Lung (tissue), 12 donors: Measurements from ENCODE around the gene CYSLTR2. TPM values are rescaled to one million over a fixed set of nuclear protein-coding genes. Genes with fewer than 3 reads are reported as not detected.

Source experiments
- ATAC-seq: fragments of 200-7000 bp; cut with Tn5 transposase; one replicate; pipeline ENCODE4 v1.9.1; 2020; ENCODE audit warnings: moderate number of reproducible peaks; ENCODE audit not compliant: insufficient read depth, low FRiP score
- DNase-seq, 3 donors: peaks; one replicate each; pipeline ENCODE4 v3.0.0-alpha.2; 2013 to 2017
- H3K27ac ChIP-seq, 2 donors: one replicate each; pipeline ENCODE4 v1.5.1; 2013; ENCODE audit warnings: mild to moderate bottlenecking in 2 of 2, moderate library complexity in 2 of 2, control low read depth in 1 of 2, inconsistent platforms in 1 of 2, low read depth in 1 of 2, low read length in 1 of 2
- H3K27me3 ChIP-seq, 3 donors: one replicate each; pipeline ENCODE4 v1.5.1; 2013; ENCODE audit warnings: low read length in 2 of 3; ENCODE audit not compliant: control insufficient read depth in 3 of 3, insufficient read depth in 3 of 3
- H3K36me3 ChIP-seq, 4 donors: one replicate each; pipeline ENCODE4 v1.5.1; 2013; ENCODE audit warnings: low read length in 4 of 4, mild to moderate bottlenecking in 1 of 4, moderate library complexity in 1 of 4; ENCODE audit not compliant: control insufficient read depth in 4 of 4, insufficient read depth in 4 of 4
- H3K4me1 ChIP-seq, 5 donors: one replicate each; pipeline ENCODE4 v1.5.1; 2013; ENCODE audit warnings: low read length in 5 of 5, mild to moderate bottlenecking in 2 of 5, moderate library complexity in 1 of 5; ENCODE audit not compliant: control insufficient read depth in 5 of 5, insufficient read depth in 5 of 5
- H3K4me3 ChIP-seq: one replicate; pipeline ENCODE4 v1.5.1; 2013; ENCODE audit warnings: mild to moderate bottlenecking, control low read depth, moderate library complexity
- H3K9ac ChIP-seq, 2 donors: one replicate each; pipeline ENCODE4 v1.5.1; 2013; ENCODE audit warnings: low read length in 2 of 2, control low read depth in 1 of 2; ENCODE audit not compliant: insufficient read depth in 1 of 2
- H3K9me3 ChIP-seq, 4 donors: one replicate each; pipeline ENCODE4 v1.5.1; 2013; ENCODE audit warnings: low read length in 3 of 4, mild to moderate bottlenecking in 1 of 4, moderate library complexity in 1 of 4; ENCODE audit not compliant: control insufficient read depth in 4 of 4, insufficient read depth in 3 of 4
- CTCF ChIP-seq: IDR thresholded peaks from 2 replicates; pipeline ENCODE4 v1.5.1; 2012; ENCODE audit warnings: mild to moderate bottlenecking; ENCODE audit errors: control extremely low read depth, extremely low read depth
- WGBS, 2 donors: extraction: QIAGEN DNeasy Blood & Tissue Kit; methylation state at CpG; one replicate each; pipeline ENCODE4 v1.1.7; 2013; 5-methylcytosine and 5-hydroxymethylcytosine counted together
- polyA plus RNA-seq, 2 donors: library from polyadenylated mRNA; stranded (reverse); fragments of 200-250 nt; gene quantifications; one replicate each; pipeline ENCODE4 v1.2.1, GENCODE V29; 2013
- total RNA-seq, 2 donors: library from RNA; depleted of rRNA in 1 of 2; stranded (reverse); fragments of >200 nt in 1 of 2; gene quantifications; one replicate each; pipeline ENCODE4 v1.2.1, GENCODE V29; 2014 to 2021
- donor health status: control.
- donor health status: control.
- donor health status: Bipolar disorder and iron deficiency.
- donor health status: healthy.
- donor health status: DM: yes; HTN: yes; CAD: no.

Gene CYSLTR2
- total and polyA plus RNA-seq, 4 donors, result 0.32 to 0.92 (median 0.54) TPM

DNA sequence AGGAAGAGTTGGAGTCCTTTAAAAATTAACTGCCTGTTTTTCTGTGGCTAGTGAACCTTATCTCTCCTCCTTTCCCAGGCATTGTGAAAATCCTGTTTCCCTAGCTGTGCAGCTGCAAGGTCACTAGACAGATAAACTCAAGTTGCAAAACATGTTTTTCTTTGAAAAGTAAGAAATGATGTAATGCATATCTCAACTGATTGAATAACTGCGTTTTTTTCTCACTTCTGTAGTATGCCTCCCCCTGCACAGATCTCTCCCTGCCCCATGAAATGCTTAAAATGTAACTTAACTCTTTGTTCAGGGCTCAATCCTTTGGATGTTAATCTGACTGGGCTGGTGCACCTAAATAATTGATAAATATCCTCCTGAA lies 27.7 kb upstream of the CYSLTR2 start:
- H3K9ac ChIP-seq, result peak overlapping the region in 1 of 2 donors; percentile 3
- no peak for TF ChIP-seq CTCF
- H3K4me1 ChIP-seq, result peaks cover 0 to 16% (median 3%) of the 10 kb centered on the region in 5 donors
- H3K27ac ChIP-seq, result peak overlapping the region in 1 of 2 donors; percentile 49
- WGBS, 2 donors, result 2 to 10% methylated on average over 1 of the region's 1 CpG
- ATAC-seq (no peak), DNase-seq (peak; percentile 14 to 75 (median 68))
- H3K36me3 ChIP-seq, result no peaks in the 10 kb centered on the region
- no peak overlapping the region for H3K4me3 ChIP-seq
- H3K9me3 ChIP-seq, result peaks cover 0 to 6% (median 2%) of the 10 kb centered on the region in 4 donors
- no peaks in the 10 kb centered on the region for H3K27me3 ChIP-seq

DNA sequence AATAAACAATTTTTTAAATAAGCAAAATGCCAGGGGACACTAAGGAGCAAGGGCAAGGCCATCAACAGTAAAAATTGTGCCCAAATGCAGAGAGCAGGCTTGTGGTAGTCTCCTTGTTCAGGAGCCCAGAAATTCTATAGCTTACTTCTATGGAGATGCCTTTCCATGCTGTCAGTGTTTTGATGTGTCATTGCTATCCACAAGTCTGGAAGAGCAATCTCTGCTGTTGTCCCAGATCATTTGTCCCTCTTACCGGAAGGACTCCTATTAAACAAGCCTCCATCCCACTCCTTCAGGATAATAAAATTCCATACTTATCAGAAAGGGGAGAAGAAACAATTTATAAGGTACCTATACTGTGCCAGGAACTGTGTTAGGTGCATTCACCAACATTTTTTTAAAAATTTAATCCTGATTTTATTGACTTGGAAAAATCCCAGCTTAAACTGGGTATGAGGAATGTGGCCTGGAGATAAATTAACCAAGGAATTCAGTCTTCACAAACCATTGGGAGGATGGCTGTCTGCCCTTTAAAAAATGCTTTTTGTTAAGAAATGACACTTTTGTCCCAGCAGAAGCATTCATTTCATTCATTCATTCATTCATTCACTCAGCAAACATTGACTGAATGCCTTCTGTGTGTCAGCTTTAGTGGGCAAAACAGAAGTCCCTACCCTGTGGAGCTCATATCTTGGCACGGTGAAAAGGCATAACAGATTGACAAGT lies 26.8 kb upstream of the CYSLTR2 start:
- 85 to 90% methylated on average over 2 of the region's 2 CpGs for WGBS, 2 donors
- DNase-seq (no peak), ATAC-seq (no peak)

GRCh38 chr13:48629277-48629676 lies 24.5 kb upstream of the CYSLTR2 start:
- TF ChIP-seq CTCF, result no peak
- H3K9ac ChIP-seq, result no peak overlapping the region
- H3K27me3 ChIP-seq, result no peaks in the 10 kb centered on the region
- no peak overlapping the region for H3K27ac ChIP-seq
- 93 to 95% methylated on average over 4 of the region's 4 CpGs for WGBS, 2 donors
- no peak overlapping the region for H3K4me3 ChIP-seq
- peaks cover 0 to 4% (median 0%) of the 10 kb centered on the region in 4 donors for H3K9me3 ChIP-seq
- DNase-seq, result no peak
- ATAC-seq, result no peak
- no peaks in the 10 kb centered on the region for H3K36me3 ChIP-seq
- peaks cover 0 to 16% (median 3%) of the 10 kb centered on the region in 5 donors for H3K4me1 ChIP-seq

More for the DNA sequence above, 26.8 kb upstream of the CYSLTR2 start:
- H3K27ac ChIP-seq, result peak overlapping the region in 1 of 2 donors; percentile 12
- no peak overlapping the region for H3K4me3 ChIP-seq
- H3K4me1 ChIP-seq, result peaks cover 0 to 16% (median 3%) of the 10 kb centered on the region in 5 donors
- TF ChIP-seq CTCF, result no peak
- H3K27me3 ChIP-seq, result no peaks in the 10 kb centered on the region
- peaks cover 0 to 4% (median 0%) of the 10 kb centered on the region in 4 donors for H3K9me3 ChIP-seq
- H3K9ac ChIP-seq, result no peak overlapping the region
- H3K36me3 ChIP-seq, result no peaks in the 10 kb centered on the region
